ENCODE results near the gene CHCHD6.

Gene CHCHD6

DNA sequence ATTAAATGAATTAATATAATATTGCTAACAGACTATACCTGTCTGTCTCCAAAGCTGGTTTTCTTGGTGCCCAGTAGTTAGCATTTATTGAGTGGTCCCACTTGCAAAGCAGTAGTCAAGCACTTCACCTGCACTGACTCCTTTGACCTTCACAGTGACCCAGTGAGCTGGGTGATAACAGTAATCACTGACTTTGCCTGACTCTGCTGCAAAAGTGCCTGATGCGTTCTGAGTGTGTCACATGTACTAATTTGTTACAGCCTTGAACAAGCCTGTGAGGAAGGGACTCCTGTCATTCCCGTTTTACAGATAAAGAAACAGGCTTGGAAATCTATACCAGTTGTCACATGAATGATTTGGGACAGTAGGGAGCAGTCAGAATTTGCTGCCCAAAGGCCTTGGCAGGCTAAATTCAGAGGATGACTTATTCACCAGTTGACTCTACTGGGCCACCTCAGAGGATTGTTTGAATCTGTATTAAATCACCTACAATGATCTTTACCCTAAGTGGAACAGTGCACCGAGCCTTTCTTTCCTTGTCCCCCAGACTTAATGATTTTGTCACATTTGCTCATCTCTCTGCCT lies 162.2 kb downstream of the CHCHD6 start:
- no peak for DNase-seq (ENCODE audit: low read depth)

DNA sequence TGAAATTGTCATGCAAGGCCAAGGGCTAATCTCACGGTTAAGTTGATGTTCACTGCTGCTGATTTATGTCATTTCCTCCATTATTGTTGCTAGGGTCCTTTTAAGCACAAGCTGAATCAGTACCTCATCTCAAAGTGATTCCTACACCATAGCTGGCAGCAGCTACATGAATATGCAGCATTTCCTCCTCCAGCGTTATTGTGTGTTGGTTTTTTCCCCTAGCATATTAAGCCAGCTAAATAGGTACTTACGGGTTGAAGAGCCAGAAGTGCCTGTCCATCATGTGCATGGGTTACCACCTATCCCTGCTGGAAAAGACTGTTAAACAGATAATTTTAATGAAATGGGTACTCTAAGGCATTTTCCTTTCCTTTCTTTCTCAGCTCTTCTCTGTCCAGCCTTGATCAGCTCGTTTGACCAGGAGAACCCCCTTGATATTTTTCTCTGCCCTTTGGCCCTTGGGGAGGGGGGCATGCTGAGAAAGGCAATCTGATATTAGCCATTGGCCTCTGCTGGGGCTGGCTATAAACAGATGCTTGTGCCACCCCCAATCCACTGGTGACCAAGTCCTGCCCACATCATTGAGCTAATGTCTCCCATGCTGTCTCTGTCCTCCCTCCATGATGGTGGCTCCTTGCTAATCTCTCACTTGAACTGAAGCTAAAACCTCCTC lies 163.3 kb downstream of the CHCHD6 start:
- DNase-seq (ENCODE audit: low read depth): no peak

DNA sequence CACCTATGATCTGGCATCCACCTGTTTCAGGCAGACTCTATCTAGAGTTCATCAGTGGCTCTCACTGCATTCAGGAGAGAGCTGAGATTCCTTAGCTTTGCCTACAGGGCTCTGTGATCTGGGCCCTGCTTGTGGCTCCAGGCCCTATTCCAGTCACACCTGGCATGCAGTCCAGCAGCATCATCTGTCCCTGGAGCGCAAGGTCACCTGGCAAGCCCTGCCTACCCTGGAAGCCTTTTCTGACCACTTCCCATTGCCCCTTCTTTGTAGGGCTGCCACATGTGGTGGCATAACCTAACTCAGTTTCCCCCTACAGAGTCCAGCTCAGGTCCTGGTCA lies 163.8 kb downstream of the CHCHD6 start:
- no peak for DNase-seq (ENCODE audit: low read depth)

DNA sequence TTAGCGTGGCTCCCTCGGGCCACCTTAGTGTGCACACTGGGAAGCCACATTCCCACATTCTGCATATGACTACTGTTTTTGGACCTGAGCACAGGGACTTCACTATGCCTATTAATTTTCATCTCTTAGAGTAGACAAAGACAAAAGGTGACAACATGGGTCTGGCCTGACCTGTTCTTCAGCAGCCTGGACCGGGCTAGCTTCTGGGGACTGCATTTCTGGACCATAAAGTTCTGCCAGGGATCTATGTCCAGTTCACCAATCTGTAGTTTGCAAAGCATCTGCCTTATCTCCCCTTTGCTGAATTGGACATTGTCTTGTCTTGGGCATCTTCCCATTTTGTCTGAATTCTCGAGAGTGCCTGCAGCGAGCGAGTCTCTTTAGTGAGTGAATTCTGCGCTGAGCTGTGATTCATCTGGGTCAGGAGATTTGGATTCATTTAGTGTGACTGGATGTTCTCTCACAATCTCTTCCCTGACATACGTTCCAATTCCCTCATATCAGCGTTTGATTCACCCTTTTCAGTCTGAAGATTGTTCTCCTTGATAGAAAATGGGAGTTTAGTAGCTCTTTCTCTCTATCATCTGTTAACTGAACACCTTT lies 166.7 kb downstream of the CHCHD6 start:
- no peak for DNase-seq (ENCODE audit: low read depth)

DNA sequence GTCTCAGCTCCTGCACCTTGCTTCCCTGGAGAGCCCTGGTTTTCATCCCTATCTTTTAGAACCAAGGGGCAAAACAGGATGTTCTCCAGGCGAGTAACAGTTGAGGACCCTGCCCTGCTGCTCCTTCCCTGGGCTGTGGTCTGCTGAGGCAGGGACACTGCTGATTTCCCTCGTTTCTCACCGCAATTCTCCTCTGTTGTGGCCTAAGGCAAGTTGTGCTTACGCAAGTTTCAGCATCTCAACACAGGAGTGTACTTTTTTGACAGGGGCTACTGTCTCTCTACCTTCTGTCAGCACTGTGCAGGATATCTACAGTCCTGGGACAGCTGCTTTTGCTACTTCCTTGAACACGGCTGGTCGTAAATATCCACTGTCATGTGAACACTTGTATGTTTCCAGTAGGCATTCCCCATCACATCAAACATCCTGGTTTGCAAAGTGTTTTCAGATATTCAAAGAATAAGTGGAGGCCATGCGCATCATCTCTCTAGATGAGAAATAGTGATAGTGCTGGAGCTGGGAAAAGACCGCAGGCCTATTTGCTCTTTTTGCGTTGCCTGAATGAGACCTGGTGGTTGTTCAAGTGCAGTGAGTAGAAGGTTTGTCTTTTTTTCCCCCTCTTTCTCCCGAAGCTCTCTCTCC lies 168.8 kb downstream of the CHCHD6 start:
- DNase-seq (ENCODE audit: low read depth): no peak

DNA sequence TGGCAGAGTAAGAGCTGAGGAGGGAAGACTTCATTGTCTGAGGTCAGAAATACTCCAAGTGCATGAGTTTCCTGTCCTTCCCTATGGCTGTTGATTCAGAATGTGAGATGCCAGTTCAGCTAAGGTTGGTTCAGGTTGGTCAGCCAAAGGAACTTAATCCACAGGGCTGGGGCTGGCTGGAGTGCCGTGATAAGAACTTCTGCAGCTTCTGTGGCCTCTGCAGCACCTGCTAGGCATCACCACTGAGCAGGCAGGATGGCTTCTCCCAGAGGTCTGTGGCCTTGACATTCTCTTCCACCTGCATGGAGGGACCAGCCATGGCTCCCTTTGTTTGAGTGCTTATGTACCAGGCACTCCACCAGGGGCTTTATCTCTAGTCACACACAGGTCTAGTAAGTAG lies 169.4 kb downstream of the CHCHD6 start:
- no peak for DNase-seq (ENCODE audit: low read depth)

DNA sequence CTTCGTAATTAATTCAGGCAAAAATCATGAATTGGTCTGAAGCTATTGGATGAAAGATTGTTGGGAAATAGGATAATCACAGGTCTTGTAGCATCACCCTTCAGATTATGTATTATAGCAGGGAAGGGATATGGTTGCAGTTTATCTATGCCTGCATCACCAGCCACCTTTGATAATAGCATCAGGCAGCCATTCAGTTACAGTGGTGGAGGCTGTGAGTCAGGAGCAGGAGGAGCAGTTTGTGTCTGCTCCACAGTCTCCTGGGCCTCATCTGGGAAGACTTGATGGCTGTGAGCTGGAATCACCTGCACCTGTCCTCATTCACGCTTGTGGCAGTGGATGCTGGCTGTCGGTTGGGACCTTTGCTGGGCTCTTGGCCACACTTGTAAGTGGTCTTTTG lies 174.6 kb downstream of the CHCHD6 start:
- no peak for DNase-seq (ENCODE audit: low read depth)

DNA sequence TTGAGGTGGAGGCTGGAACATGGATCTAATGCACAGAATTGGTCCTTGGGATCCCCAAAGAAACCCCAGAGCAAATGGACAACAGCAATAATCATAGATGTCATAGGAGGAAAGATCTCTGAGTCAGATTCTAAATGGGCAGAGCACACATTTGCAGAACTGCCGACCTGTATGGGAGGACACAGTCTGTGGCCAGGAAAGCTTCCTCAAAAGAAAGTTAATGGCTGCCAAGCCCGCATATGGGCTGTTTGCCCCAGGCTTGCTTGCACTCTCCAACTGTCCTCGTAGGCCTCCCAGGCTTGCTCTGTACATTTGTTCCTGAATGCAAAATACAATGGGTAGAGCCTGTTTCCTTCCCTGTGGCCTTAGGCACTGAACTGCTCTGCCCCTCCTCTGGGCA lies 176.9 kb downstream of the CHCHD6 start:
- no peak for DNase-seq (ENCODE audit: low read depth)

DNA sequence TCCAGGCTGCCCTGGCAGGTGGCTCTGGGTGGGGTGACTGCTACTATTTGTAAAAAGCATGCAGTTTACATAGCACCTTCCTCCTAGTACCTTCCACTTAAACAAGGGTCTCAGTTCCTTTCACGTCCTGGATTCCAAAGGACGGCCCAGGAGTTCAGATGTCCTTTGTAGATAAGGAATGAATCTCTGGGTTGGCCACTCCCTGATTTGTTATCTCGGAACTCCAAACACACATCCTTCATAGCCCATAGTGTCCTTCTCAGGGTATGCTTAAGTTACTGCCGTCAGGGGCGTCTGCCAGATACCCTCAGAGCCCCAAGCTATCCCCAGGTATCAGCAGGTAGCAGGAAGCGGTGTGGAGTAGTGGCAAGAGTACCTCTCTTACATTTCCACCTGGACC lies 177.8 kb downstream of the CHCHD6 start:
- DNase-seq (ENCODE audit: low read depth): no peak

DNA sequence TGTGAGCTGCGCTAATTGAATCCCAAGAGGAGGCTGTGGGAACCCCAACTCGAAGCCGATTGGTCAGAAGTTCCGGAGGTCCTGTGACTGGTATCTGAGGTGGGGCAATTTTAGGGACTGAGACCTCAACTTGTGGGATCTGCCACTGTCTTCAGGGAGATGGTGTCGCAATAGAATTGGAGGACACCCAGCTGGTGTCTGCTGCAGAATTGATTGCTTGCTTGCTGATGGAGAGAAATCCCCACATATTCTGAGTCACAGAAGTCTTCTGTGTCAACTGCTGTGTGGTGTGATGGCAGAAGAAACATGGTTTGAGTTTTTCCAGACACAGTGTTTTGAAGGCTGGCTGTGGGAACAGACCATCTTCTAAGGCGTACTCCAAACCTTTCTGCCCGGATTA lies 179.2 kb downstream of the CHCHD6 start:
- no peak for DNase-seq (ENCODE audit: low read depth)

DNA sequence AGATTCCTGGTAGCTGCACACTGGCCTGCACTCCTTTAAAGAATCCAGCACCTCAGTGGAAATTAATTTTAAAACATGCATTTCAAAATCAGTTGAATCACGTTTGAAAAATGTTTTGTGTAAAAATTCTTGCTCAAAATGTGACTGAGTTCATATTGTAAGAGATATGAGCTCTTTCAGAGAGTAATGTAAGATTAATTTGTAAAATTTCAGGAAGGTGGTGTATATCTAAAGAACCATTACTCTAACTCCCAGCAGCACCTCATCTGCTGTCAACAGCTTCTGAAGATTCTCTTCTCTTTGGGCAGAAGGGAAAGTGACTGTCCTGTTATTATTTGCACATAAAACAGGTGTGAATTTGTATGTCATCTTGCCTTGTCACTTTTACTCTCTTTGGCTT lies 181.4 kb downstream of the CHCHD6 start:
- no peak for DNase-seq (ENCODE audit: low read depth)

DNA sequence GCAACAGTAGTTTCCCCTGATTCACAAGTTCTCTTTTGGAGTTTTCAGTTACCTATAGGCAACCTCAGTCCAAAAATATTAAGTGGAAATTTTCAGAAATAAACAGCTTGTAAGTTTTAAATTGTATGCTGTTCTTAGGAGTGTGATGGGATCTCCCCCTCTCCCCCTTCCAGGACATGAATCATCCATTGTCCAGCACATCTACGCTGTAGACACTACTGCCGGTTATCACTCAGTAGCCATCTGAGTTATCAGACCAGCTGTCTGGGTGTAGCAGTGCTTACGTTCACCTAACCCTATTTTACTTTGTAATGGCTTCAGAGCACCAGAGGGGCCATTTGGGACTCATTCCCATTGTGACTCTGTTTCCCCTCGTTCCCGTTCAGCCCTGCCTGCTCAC lies 182.2 kb downstream of the CHCHD6 start:
- DNase-seq (ENCODE audit: low read depth): no peak

DNA sequence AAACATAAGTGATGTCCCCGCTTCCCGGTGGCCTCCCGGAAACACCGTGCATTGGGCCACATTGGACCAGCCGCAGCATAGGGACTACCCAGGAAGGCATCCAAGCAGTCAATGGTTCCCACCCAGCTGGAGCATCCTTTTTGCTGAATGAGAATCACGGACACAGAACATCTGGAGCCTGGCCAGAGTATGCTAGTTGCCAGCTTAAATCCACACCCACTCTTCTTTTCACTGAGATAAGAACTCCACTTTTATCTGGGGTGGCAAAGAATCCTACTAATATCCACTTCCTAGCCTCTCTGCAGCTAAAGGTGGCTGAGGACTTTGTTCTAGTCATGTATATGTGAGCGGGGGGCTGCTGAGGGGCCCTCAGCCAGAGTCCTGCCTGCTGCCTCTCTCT lies 183.6 kb downstream of the CHCHD6 start:
- DNase-seq (ENCODE audit: low read depth): no peak

DNA sequence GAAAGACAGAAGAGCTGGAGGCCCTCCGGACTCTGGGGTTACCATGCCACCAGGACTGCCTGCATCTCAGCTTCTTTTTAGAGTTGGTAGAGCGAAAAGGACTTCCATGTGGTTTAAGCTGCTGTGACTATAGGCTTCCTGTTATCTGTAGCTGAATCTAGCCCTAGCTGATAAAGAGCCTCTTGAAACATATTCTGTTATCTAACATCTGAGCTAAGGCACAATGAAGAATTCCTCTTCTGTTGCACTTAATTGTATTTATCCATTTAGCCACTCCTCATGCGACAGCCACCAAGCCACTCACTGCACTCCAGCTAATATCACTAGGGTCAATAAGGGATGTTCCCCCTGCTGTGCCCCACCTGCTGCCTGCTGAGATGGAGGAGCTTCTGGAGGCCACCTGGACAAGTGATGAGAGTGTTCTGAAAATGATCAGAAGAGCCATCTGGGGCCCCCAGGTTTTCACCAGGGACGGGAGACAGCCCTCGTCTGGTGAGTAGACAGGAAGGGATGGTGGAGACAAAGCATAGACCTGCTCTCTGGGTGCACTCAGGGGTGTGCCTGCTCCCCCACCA lies 184.2 kb downstream of the CHCHD6 start:
- no peak for DNase-seq (ENCODE audit: low read depth)

DNA sequence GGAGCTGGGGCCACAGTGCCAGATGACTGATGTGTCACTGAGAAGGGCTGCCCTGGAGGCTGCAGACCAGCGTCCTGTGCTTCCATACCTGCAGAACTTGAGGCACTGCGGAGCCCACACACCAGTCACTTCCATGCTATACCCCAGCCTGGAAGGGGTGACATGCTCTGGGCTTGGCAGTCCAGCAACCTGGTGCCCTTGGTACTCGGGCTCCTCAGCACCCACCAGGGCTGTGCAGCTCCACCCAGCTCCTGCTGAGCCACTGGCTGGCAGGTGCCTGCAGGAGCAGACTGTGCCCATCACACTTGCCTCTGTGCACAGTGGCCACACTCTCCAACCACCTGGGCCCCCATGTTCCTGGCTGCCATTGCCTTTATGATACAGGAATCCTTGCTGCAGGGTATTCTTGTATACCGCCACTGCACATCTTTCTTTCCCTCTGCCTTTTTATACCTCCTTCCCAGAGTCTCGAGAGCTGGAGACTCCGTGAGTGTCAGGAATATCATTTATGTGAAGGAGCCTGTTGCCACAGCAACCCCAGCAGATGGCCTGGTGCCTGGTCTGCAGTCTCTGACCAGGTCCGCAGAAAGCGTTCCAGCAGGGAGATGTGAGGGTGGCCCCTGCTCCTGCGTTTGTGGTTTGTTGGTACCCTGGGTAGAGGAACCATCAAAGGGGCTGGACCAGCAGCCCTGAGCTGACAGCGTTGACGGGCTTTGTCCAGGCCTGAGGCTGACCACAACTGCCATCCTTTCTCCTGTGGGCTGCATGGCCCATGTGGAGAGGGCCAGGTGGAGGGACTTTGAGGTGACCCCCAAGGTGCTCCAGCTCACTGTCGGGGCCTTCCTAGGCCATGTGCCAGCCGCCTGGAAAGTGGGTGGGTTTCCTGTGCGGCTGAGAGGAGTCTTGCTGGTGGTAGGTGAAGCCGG lies 185.5 kb downstream of the CHCHD6 start:
- DNase-seq (ENCODE audit: low read depth): no peak

DNA sequence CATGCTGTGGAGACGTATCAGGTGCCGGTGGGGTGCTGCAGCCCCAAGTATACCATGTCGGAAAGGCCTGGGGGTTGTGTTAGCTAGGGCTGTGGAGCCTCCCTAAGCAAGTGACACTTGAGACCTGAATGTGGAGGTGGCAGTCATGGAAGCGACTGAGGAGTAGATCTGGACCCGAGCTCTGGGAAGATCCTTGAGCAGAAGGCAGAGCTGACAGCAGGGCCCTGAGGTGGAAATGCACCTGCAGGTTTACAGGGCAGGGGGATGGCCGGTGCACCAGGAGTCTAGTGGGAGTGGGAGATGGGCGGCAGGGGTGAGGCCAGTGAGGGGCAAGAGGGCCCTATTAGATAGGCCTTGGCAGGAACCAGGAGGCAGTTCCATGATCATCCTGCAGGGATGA lies 187.1 kb downstream of the CHCHD6 start:
- no peak for DNase-seq (ENCODE audit: low read depth)

DNA sequence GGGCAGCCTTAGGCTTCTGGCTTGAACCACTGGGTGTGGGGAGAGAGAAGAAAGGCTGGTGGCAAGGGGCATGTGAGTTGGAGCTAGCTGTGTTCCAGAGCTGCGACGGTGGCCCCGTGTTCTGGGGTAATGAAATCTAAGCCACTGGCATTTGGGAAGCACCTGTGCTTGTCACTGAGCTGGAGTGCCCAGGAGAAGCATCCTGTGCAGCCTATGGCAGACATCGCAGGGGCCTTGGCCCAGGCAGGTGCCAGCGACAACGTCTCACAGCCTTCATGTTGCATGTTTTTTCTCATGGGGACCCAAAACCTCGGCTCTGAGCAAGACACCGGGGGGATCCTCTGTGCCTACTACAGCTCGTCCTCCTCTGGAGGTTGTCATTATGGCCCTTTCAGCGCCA lies 187.8 kb downstream of the CHCHD6 start:
- DNase-seq (ENCODE audit: low read depth): no peak

DNA sequence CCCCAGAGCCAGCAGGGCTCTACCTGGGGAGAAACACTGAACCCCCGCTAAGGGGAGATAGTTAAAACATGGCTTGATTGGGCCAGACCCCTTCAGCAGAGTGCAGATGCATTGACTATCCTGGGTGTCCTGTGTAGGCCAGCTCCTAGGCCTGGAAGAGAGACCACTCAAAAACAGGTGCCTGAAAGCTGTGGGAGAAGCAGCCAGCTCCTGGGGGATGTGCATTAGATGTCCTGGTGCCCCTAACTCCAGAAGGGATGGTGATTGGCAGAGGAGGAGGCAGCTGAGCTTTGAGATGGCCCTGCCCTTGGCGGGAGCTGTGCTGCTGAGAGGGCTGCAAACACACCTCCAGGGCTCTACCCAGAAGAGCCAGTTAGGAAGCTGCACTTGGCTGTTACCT lies 189.6 kb downstream of the CHCHD6 start:
- DNase-seq (ENCODE audit: low read depth): no peak

DNA sequence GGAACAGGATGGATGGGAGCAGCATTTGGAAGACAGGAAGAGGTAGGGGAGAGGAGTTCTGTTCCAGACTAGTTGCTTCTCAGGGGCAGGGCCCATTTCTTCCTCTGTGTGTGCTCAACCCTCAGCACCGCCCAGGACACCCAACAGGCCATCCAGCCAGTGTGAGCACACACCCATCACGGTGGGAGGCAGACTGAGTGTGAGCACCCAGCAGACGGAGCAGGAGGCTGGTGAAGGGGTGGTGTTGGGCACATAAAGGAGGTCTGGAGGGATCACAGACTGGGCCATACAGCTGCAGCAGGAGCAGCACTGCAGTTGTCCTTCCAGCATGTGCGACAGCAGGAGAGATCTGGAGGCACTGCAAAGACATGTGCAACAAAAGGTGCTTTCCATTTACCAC lies 190.4 kb downstream of the CHCHD6 start:
- DNase-seq (ENCODE audit: low read depth): no peak

DNA sequence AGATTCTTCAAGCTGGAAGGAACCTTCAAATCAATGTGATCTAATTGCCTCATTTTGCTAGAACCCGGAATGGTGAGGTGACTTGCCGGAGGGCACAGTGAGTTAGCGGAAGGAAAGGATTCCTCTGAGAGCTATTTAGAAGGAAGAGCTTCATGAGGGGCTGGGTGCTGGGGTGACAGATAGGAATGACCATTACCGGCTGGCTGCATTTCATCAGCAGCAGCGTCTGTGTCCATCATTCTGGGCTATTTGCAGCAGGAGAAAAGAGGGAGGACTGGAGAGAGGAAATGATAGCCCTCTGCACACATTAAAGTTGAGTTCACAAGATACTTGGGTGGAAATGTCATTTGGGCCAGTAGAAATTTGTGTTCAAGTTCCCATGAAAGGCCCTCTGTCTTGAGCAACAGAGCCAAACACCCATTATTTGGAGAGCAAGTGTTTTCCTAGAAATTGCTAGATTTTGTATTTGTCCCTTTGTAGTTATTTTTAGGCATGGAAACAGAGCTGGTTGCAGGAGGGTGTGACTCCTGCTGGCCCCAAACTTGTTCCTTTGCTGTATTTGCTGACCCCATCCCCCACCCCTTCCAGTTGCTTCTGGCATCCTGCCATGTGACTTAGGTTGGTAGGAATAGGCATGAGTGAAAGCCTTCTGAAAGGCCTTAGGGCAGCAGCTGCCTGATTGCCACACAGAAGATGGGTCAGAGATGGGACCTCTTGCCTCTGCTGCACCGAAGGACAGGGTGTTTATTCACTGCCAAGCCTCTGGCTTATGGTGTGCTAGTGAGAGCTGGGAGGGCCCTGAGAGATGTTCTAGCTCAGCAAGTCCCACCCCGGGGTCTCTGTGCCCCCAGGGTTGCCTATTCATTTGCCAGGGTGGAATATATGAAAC lies 191.4 kb downstream of the CHCHD6 start:
- no peak for DNase-seq (ENCODE audit: low read depth)

DNA sequence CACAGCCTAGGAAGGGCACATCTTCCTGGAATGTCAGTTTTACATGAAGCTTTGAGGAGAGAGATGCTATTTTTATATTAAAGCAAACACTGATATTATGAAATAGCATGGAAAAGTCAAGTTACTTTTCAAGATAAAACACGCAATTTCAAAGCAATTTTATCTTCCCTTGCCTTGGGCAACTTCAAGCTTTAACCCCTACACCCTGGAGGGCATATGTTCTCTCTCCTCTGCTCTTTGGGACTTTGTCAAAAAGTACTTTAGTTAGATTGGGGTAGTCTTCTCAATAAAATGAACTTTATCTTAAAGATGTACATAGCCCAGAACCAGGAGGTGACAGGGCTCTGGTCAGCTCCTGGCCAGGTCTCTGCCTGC lies 192.0 kb downstream of the CHCHD6 start:
- no peak for DNase-seq (ENCODE audit: low read depth)

All from stimulated activated CD8-positive, alpha-beta memory T cell treated with anti-CD3 and anti-CD28 coated beads, Interleukin-7, amount 100 ng/mL, for 24 hours (primary cell).